ENCODE results near the gene SCAMP4.

SCAMP4 gene

DNA sequence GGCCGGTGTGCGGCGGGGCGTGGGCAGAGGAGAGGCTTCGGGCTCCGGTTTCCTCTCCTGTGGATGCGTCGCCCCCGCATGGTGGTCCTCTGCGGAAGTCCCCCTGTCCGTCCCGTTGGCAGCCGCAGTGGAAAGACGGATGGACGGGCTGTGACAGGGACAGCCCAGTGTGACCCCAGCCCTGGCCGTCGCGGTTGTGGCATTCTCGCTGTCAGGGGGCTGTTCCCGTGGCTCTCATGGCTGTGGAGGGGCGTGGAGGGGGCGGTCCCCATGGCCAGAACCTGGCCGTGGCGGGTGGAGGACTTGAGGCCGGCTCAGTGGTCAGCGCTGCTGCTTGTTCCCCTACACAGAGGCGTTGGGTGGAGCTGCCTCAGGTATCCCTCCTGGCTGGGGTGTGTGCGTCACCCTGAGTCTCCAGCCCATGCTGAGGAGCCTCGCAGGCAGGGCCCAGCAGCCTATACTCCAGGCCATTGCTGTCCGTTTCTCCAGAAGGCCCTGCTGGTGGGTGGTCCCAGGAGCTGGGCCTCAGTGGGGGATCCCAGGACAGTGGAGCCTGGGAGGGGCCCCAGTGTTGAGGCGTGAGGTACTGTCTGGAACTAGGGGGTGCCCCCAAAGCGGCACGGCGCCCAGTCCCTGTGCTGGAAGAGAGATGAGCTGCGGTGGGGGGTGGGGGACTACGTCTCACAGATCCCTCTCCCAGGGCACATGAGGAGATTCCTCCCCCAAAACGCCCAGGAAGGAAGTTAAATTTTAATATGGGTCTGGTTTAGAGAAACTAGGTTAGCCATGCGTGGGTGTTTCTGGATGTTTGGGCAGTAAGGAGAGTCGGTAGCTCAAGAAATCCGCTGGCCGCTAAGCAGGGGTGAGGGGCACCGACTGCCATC is 56.0 kb downstream of the SCAMP4 start:
- DNase-seq: peak; percentile 33 to 43

DNA sequence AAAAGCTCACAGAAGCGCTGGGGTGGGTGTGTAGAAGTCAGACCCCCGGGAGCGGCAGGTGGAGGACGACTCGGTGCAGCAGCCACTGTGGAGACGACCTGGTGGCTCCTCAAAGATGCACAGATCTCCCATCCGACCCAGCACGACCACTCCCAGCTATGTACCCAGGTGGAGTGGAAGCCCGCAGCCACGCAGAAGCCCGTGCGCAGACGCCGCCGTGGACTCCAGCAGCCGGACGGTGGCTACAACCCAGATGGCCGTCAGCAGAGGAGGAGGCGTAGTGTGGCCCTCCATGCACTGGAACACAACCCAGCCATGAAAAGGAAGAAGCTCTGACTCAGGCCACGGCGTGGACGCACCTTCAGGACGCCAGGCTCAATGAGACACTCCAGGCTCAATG is 57.5 kb downstream of the SCAMP4 start:
- DNase-seq: no peak

DNA sequence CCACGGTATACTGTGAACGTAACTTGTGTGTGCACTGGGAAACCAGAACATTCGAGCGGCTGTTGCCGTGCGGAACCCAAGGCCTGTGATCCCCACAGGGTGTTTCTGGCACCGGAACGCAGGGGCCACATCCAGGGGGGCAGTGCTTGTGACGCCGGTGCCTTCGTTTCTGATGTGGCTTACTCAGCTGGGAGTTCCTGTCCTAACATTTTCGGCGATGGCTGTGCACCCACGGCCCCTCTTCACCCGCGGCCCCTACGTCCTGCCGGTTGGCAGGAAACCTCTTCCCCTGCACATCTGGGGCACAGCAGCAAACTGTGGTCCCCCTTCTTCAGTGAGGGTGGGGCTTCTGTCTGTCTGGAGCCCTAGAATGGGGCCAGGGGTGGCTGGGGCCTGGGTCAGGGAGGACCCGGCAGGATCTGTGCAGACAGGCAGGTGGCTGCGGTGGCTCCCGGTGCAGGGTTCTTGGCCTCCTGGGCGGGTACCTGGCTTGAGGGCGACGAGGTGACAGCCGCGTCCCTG is 61.9 kb downstream of the SCAMP4 start:
- no peak for DNase-seq

DNA sequence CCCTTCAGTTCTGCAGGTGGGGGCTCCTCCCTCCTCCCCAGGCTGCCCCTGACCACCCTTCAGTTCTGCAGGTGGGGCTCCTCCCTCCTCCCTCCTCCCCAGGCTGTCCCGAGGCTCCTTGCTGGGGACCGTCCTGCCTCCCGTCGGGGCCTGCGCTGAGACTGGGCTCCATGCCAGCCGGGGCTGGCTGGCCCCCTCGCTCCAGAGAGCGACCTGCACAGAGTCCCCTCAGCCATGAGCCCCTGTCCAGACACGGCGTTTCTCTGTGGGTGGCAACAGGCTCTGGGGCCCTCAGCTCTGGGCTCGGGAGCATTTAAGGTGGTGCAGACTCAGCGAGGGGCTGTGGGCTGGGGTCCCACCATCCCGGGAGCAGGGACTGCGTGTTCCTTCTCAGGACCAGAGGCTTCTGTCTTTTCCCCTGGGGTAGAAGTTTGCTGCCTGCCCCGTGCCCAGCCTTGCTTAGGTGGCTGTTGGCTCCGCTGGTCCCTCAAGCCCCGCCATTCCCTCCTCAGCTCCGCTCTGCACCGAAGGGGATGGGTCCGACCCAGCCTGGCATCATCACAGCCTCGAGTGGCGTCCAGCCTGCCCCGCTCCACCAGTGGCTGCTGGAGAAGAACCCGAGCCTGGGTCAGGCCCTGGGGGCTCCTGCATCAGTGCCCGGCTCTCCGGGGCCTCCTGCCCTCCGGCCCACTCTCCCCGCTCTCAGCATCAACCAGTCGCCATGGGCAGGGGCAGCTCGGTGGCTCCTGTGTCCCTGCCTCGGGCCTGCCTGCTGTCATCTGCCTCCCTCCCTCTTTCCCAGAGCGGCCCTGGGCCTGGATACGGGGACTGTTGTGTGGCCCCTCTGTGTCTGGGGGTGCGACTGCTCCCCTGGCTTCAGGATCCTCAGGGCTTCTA is 63.3 kb downstream of the SCAMP4 start:
- DNase-seq: no peak

DNA sequence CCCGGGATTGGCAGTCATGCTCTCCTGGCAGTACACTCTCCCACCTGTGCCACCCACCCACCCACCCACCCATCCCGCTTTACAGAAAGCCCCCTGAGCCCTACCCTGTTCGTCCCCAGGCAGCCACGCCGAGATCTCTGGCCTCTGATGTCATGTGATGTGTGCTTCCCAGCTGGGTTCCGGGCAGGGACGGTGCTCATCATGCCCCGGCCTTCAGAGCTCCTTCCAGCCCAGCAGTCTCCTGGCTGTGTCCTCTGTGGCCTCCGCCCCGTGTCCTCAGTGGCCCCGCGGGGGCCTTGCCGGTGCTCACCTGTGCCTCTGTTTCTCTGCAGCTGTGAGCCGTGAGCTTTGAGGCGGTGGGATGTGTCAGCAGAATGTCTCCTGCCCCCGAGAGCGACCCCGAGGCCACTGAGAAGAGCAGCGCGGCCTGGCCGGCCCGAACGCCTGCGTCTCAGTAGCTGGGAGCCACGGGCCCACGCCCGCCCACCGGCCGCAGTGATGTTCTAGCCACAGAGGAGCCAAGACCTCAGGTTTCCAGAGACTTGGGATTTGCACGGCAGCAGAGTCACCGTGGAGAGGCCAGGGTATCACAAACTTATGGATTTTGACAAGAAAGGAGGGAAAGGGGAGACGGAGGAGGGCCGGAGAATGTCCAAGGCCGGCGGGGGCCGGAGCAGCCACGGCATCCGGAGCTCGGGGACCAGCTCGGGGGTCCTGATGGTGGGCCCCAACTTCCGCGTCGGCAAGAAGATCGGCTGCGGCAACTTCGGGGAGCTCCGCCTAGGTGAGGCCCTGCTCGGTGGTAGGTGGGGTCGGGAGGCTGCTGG is 64.2 kb downstream of the SCAMP4 start:
- no peak for DNase-seq

DNA sequence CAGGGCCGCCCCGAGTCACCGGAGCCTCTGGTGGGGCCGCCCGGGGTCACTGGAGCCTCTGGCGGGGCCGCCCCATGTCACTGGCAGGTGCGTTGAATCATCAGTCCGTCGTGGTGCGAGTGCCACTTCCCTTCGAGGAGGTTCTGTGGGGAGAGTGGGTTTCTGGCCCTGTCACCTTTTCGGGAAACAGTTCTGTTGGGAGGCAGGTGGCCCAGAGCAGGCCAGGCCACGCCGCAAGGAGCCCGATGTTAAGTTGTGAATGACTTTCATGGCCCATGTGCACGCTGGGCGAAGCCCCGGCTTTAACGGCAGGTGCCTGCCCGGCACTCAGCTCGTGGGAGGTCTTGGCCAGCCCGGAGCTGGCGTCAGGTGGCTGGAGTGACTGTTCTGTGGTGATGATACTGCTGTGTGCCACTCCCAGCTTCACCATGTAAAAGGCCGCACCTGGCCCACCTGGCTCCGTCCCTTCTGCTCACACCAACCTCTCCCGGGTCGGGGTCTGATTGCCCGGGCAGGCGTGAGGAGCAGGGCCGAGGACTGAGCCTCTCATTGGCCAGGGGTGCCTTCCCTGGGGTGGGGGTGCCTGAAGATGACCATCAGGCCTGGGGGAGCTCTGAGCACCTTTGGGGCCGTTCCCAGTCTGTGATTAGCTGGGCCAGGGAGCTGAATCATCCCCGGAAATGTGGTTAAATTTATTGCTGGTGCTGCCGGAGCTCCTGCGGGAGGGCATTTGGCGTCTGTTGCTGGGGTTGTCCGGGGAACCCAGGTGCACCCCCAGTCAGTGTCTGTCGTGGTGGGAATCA is 65.0 kb downstream of the SCAMP4 start:
- DNase-seq: no peak

DNA sequence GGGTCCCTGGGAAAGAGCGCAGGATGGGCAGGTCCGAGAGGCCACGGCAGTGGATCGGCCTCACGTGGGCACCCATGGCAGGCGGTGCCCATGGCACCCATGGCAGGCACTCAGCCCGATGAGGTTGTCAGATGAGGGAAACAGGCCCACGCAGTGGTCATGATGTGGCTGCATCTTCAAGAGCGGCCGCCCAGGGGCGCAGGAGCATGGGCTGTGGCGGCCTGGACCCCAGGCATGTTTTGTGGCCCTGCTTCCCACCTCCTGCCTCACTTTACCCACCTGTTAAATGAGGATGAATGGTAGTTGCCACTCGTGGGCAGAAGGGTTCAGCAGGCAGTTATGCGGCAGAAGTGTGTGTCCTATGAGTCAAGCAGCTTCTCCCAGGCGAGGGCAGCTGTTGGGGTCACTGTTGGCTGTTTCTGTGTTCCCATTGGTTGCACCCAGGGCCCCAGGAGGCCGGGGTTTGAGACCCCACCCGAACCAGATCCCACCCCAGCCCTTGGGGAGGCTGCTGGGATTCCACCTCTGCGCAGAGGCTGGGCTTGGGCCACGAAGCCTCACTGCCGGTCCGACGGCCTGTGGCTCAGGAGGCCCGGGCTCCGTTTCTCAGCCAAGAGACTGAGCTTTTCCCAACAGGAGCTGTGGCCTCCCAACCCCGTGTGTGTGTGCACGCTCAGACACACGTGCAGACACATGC is 65.8 kb downstream of the SCAMP4 start:
- DNase-seq: no peak

DNA sequence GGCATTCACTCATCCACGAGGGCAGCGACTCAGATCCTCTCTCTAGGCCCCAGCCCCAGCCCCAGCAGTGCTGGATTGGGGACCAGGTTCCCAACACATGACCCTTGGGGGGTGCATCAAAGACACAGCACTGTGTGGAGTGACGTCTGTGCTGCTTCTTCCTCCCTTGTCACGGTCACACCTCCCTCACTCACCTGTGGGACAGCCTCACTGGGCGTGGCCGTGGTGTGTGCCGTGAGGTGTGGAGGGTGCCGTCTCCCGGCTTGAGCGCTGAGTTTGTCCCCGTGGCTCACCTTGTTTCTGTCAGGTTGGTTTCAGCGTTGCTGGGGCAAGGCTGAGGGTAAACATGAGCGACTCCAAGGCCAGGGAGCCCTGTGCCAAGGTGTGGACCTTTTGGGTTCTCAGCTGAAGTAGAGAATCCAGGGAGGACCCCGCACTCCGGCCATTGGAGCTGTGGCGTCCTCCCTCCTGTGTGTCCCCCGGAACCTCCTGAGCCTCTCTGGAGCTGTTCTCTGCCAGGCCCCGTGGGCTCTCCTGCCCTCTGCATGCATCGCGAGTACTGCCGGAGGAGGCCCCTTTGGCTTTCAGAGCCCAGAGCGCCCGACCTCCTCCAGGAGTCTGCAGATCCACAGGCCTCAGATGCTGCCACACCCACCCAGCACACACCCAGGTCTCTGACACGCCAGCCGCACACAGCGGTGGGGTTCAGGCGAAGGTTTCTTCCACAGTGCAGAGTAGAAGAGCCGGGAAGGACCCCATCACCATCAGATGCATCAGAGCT is 69.4 kb downstream of the SCAMP4 start:
- no peak for DNase-seq

DNA sequence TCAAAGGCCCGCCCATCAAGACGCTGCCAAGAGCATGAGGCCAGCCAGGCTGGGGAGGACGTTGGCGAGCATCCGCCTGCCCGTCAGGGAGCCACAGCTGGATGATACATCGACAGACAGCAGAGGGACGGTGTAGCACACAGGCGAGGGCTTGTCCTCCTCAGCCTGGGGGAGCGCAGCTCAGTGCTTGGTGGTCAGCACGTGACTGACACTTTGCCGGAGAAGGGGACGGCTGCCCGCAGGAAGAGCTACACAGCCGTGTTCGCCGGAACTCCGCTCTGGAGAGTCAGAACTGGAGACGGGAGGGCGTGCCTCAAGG is 69.9 kb downstream of the SCAMP4 start:
- DNase-seq: no peak

Data from Kasumi-1 (cell line).